Thyroid gland (tissue), 4 donors: ENCODE measurements around the gene MARVELD1.
A peak's percentile ranks its signal among the peaks of the same experiment; 100 is the strongest.

Experiments
- CTCF ChIP-seq, 6 experiments: fragments of 200-600 bp in 3 of 6; fragments of 450-650 bp in 3 of 6; sonication (generic) in 3 of 6; IDR thresholded peaks; one replicate each; pipeline ENCODE4 v1.5.1; 2016 to 2019; ENCODE audit warnings: antibody characterized with exemption in 6 of 6, mild to moderate bottlenecking in 2 of 6, inconsistent platforms in 1 of 6, moderate library complexity in 1 of 6
- POLR2A ChIP-seq, 2 donors: fragments of 450-650 bp; IDR thresholded peaks; one replicate each; pipeline ENCODE4 v1.6.1; 2017; ENCODE audit warnings: antibody characterized with exemption in 2 of 2, mild to moderate bottlenecking in 2 of 2, moderate library complexity in 1 of 2

DNA sequence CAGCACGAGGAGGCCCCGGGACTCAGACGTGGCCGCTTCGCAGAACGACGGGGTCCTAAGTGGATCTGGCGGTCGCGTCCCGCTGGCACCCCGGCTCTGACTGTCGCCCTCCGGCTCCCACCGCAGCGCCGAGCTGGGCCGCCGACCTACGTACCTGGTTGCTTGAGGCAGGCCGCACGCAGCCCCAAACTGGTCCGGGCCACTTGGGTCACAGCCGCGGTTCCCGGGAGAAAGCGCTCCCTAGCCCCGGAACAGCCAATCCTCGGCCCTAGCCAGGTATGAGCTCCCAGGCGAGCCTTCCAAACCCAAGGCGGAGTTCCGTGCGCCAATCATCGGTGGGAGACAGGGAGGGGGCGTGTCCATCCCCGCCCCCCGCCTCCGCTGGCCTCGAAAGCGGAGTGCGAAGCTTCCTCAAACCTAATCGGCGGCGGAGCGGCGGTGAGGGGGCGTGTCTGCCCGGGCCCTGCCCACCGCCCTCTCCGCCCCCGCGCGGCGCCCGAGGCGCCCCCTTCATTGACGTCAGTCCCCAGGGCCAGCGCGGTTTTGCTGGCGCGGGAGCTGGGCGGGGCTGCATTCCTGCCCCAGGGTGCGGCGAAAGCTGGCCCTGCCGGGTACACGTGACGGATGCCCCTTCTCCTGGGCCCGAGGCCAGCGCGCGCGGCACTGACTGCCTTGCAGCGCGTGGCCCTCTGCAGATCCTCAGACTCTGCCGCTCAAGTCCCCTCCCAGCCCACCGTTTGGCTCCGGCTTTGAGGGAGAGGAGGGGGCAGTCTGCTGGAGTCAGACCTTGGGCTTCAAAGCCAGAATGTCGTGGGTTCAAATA, 26.4 kb upstream of the MARVELD1 start, which contains the start of gene AVPI1:
- TF ChIP-seq CTCF (IDR thresholded peaks at IDR 0.05), result no peak
- peak in 1 of 2 donors; percentile 99 for TF ChIP-seq POLR2A (IDR thresholded peaks at IDR 0.05)
